Measurements from ENCODE around the gene RARRES2.
"Not testable (repeated sequence)": the region's sequence is repeated elsewhere in the genome, so short reads cannot be mapped to it uniquely, and the experiment has no call there.

The RARRES2 gene

GRCh38 chr7:150313870-150314269, 27.6 kb downstream of the RARRES2 start:
- DNase-seq = no peak

- DNase-seq = no peak
Measured at GRCh38 chr7:150313367-150313809, 28.0 kb downstream of the RARRES2 start.

DNA sequence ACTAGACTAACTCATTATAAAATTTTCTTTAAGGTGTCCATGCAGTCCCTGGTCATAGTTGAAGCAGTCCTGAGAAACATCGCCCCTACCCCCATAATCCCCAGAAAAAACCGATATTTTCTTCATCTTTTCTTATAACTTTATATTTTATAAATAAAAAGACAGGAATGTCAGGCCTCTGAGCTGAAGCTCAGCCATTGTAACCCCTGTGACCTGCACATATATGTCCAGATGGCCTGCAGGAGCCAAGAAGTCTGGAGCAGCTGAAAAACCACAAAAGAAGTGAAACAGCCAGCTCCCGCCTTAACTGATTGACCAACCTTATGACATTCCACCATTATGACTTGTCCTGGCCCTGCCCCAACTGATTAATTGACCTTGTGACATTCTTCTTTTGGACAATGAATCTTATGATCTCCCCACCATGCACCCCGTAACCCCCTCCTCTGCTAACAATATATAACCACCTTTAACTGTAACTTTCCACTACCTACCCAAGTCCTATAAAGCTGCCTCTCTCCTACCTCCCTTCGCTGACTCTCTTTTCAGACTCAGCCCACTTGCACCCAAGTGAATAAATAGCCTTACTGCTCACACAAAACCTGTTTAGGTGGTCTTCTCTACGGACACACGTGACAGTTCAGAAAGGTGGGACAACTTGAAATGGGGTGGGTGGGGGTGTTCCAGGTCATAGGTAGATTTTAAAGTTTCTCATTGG, 28.6 kb downstream of the RARRES2 start:
- not testable (repeated sequence) for DNase-seq

DNA sequence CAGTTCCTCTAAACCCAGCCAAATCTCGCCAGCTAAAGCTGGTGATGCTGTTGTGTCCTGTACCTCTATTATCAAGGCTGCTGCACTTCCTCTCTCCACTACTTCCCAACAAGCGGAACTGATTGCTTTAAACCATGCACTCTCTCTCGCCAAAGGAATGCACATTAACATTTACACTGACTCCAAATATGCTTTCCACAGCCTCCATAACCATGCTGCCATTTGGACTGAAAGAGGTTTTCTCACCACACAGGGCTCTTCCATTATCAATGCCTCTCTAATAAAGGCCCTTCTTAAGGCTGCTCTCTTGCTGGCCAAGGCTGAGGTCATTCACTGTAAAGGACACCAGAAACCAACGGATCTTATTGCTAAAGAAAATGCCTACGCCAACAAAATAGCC, 29.7 kb downstream of the RARRES2 start:
- no peak for DNase-seq

- no peak for DNase-seq
Measured at GRCh38 chr7:150311146-150311545, 30.3 kb downstream of the RARRES2 start.

- no peak for DNase-seq
Measured at GRCh38 chr7:150308575-150308974, 32.9 kb downstream of the RARRES2 start.

GRCh38 chr7:150307904-150308303, 33.5 kb downstream of the RARRES2 start:
- no peak for DNase-seq

GRCh38 chr7:150307129-150307528, 34.3 kb downstream of the RARRES2 start:
- DNase-seq = no peak

DNA sequence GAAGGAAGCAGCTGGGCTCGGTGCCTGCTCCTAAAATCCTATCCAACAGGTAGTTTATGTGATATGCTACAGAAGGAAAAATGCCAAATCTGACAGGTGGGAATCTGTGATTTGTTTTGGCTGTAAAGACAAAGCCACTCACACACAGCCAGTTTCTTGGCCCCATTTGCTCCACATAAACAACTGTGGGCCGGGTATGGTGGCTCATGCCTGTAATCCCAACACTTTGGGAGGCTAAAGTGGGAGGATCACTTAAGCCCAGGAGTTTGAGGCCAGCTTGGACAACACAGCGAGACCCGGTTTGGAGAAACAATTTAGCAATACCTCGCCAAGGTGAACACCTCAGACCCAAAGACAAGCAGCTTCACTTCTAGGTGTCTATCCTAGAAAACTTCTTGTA, 35.1 kb downstream of the RARRES2 start:
- not testable (repeated sequence) for DNase-seq

DNA sequence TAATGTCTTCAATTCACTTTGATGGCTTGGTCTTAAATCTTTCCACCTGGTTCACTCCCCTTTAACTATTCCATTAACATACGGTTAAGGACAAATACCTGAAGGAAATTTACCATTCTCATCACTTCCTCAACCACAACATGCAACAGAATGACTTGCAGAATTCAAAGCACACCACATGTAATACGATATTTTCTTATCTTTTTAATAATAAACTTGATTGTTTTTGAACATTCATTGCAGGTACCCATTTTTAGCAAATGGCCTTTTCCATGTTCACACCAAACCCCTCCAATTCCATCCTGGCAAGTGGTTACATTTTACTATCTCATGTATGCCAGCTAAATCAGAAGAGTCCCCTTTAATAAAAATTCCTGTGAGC, 35.5 kb downstream of the RARRES2 start:
- DNase-seq = not testable (repeated sequence)

DNA sequence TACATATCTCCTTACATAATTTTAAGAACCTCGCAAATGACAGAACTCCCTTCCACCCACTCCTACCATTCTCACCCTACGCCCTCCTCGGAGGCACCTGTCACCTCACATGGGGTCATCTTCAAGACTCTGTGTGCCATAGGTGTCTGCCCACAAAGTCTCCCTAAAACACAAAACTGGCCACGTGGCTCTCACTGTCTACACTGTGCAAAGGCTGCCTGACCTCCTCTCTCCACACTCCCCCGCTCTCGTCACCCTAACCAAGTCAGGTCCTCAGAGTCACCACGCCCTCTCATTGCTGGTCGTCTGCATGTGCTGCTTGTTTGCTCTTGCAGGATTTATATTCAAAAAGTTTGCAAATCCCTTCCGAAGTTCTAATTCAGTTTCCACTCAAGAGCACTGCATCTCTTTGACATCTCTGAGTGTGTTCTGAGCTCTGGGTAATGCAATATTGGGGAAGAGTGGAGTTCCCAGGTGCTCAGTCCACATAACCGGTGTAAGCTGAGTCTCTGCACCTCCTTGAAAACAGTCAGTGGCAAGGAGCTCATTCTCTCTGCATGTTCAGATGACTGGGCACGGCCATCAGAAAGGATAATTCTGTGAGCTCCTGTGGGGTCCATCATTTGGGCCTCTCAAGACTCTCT, 36.0 kb downstream of the RARRES2 start:
- not testable (repeated sequence) for DNase-seq

GRCh38 chr7:150304499-150305258, 36.8 kb downstream of the RARRES2 start:
- not testable (repeated sequence) for DNase-seq

DNA sequence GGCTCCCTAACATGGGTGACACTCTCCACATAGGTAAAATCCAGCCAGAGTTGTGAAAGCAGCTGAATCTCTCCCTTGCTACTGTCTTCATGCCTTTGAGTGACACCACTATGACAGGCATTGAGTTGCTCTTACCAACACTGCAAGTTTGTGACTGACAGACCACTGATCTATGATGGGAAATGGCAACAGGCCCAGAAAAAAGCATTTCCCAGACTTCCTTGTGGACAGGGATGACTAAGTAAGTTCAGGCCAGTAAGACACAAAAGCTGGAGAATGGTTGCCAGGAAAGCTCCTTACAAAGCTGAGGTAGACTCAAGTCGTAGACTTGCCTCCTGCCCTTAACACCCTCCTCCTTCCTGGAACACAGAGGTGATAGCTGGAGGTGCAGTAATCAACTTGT, 38.5 kb downstream of the RARRES2 start:
- not testable (repeated sequence) for DNase-seq

- DNase-seq = not testable (repeated sequence)
Measured at GRCh38 chr7:150297978-150298377, 43.5 kb downstream of the RARRES2 start.

DNA sequence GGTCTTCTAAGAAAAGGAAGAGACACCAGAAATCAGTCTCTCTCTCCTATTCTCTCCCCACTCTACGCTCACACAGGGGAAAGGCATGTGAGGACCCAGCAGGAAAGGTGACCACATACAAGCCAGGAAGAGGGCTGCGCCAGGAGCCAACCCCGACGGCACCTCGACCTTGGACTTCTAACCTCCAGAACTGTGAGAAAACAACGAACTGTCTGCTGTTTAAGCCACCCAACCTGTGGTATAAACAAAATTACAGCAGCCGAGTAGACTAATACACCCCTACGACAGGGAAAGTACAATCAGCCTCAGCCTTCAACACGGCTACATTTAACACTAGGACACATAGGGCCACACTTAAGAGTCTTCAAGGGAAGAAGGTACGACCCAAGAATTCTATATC, 44.6 kb downstream of the RARRES2 start:
- not testable (repeated sequence) for DNase-seq

GRCh38 chr7:150295614-150296013, 45.8 kb downstream of the RARRES2 start:
- DNase-seq = not testable (repeated sequence)

DNA sequence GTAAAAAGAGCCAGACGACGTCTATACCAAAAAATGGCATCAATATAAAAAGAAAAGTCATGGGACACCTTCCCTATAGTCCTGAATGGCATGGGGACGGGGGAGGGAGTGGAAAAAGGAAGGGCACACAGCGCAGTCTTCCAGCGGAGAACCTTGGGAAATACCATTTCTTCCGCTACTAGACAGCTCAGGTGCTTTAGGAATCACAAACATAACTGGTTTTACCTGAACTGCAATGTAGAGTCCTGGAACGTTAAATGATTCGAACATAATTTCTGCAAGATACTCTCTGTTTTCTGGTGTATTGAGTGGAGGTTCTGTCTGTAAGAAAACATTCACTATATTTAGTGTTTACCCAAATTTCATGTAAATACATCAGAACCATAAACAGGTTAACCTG, 46.4 kb downstream of the RARRES2 start:
- not testable (repeated sequence) for DNase-seq

DNA sequence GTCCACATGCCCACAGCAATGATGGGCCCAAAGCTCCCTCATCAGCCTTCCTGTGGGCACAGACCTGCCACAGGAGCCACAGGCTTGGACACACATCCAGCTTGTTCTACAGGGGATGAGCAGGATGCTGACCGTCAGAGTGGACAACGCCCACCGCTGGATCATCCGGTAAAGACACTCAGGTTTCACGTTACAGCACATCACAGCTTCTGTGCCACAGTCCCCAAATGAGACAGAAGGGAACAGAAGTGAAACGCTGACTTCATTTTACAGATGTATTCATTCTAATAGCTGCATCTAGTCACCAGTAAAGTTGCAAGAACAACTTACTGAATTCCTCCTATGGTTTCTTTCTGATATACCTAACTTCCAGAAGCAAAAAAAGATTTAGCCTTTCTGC, 51.1 kb downstream of the RARRES2 start:
- not testable (repeated sequence) for DNase-seq

- not testable (repeated sequence) for DNase-seq
Measured at GRCh38 chr7:150288816-150289215, 52.6 kb downstream of the RARRES2 start.
